HepG2 (cell line): ENCODE measurements around the gene MEIS1. TPM values are rescaled to one million over a fixed set of nuclear protein-coding genes. Genes with fewer than 3 reads are reported as not detected.

Experiments used
- ATAC-seq: fragments of 200-7000 bp; cut with Tn5 transposase; 3 replicates; pipeline ENCODE4 v1.9.1; 2020; ENCODE audit warnings: mild to moderate bottlenecking, moderate library complexity
- BruUV-seq: library from RNA; stranded (reverse); fragments of 400-500 nt; replicated peaks from 2 replicates; lab custom pipeline; 2021; lab: Mats Ljungman, UMichigan
- CTCF ChIA-PET: fragments of 300-600 bp; formaldehyde crosslinking; extraction: SDS; loops from one replicate; lab custom pipeline; 2021; ENCODE audit warnings: low total read pairs, inconsistent platforms, low intra/inter-chr PET ratio; lab: Yijun Ruan, JAX
- POLR2A ChIA-PET: fragments of 350-600 bp; sonication (Branson Sonifier 250); formaldehyde crosslinking; loops from one replicate; lab custom pipeline; 2020; ENCODE audit warnings: antibody characterized with exemption, inconsistent platforms; lab: Yijun Ruan, JAX
- DNase-seq: peaks from one replicate; pipeline ENCODE4 v3.0.0-alpha.2; 2015; ENCODE audit warnings: low spot score
- FAIRE-seq: peaks from 3 replicates; lab custom pipeline; 2011; peaks lifted over from hg19 to GRCh38; lab: Jason Lieb, UNC
- H2AFZ ChIP-seq: one replicate; pipeline ENCODE4 v1.6.1; 2011; ENCODE audit warnings: low read length, inconsistent platforms
- H3K27ac ChIP-seq: fragments of 300-600 bp; 3 replicates; pipeline ENCODE4 v1.8.0; 2011; ENCODE audit warnings: mixed run types, mild to moderate bottlenecking, mixed read lengths, low read length, inconsistent platforms; ENCODE audit not compliant: insufficient read depth; ENCODE audit errors: extremely low read length
- H3K27me3 ChIP-seq, 2 experiments: fragments of 200-600 bp in 1 of 2; 2 replicates in 1 of 2; 3 replicates in 1 of 2; pipeline versions ENCODE4 v1.6.0 to v1.8.0; 2011; ENCODE audit warnings: low read length in 2 of 2, mild to moderate bottlenecking in 2 of 2, moderate library complexity in 2 of 2, inconsistent platforms in 1 of 2; ENCODE audit not compliant: insufficient read depth in 2 of 2, control insufficient read depth in 1 of 2
- H3K36me3 ChIP-seq, 2 experiments: fragments of 200-600 bp in 1 of 2; replicated peaks in 1 of 2; 2 replicates in 1 of 2; 3 replicates in 1 of 2; pipeline versions ENCODE4 v1.5.1 to v1.8.0; 2011; ENCODE audit warnings: low read length in 2 of 2, inconsistent platforms in 1 of 2; ENCODE audit not compliant: insufficient read depth in 2 of 2, control insufficient read depth in 1 of 2
- H3K4me1 ChIP-seq: 2 replicates; pipeline ENCODE4 v1.5.1; 2012; ENCODE audit warnings: low read length, inconsistent platforms; ENCODE audit not compliant: insufficient read depth
- H3K4me2 ChIP-seq: 2 replicates; pipeline ENCODE4 v1.6.0; 2011; ENCODE audit warnings: low read depth, low read length, inconsistent platforms
- H3K4me3 ChIP-seq, 3 experiments: fragments of 200-600 bp in 1 of 3; sonication (generic), shearing (Covaris generic) in 1 of 3; replicated peaks in 1 of 3; 2 replicates each; pipeline ENCODE4 v1.5.1; 2011 to 2016; ENCODE audit warnings: low read length in 3 of 3, inconsistent platforms in 2 of 3, low read depth in 2 of 3, mild to moderate bottlenecking in 2 of 3, control low read depth in 1 of 3, mixed read lengths in 1 of 3; ENCODE audit not compliant: insufficient read depth in 1 of 3
- H3K79me2 ChIP-seq: one replicate; pipeline ENCODE4 v1.6.1; 2011; ENCODE audit warnings: low read length, inconsistent platforms; ENCODE audit not compliant: insufficient read depth
- H3K9ac ChIP-seq: 2 replicates; pipeline ENCODE4 v1.6.0; 2011; ENCODE audit warnings: mild to moderate bottlenecking, low read depth, low read length, inconsistent platforms; ENCODE audit not compliant: insufficient read depth
- H3K9me3 ChIP-seq: 2 replicates; pipeline ENCODE4 v1.5.1; 2012; ENCODE audit warnings: mild to moderate bottlenecking, low read length
- H4K20me1 ChIP-seq: 2 replicates; pipeline ENCODE4 v1.6.0; 2011; ENCODE audit warnings: inconsistent platforms, mild to moderate bottlenecking, low read length, moderate library complexity; ENCODE audit not compliant: insufficient read depth
- ASH2L ChIP-seq: fragments of 300-600, 200-600 bp; sonication (generic); IDR thresholded peaks from 2 replicates; pipeline ENCODE4 v1.7.0; 2017; ENCODE audit warnings: low read depth, mild to moderate bottlenecking, moderate library complexity, mixed read lengths, low read length; ENCODE audit not compliant: insufficient read length
- HHEX ChIP-seq: IDR thresholded peaks from 2 replicates; pipeline ENCODE4 v1.6.1; 2016; ENCODE audit warnings: control low read depth
- KAT8 ChIP-seq: IDR thresholded peaks from 2 replicates; pipeline ENCODE4 v1.6.1; 2016; ENCODE audit warnings: missing genetic modification reagents, missing compliant biosample characterization
- KDM5B ChIP-seq: sonication (generic); formaldehyde crosslinking; IDR thresholded peaks from 2 replicates; pipeline ENCODE4 v1.4.0; 2020; ENCODE audit warnings: missing genetic modification reagents, mild to moderate bottlenecking, borderline replicate concordance
- KLF6 ChIP-seq: IDR thresholded peaks from 2 replicates; pipeline ENCODE4 v1.8.0; 2016; ENCODE audit warnings: missing biosample characterization, missing genetic modification reagents
- MAZ ChIP-seq, 2 experiments: sonication (generic) in 1 of 2; formaldehyde crosslinking in 1 of 2; IDR thresholded peaks; 2 replicates each; pipeline versions ENCODE4 v1.5.0 to v1.6.1; 2012 to 2020; ENCODE audit warnings: low read depth in 2 of 2, mild to moderate bottlenecking in 2 of 2, borderline replicate concordance in 1 of 2, improper control_type of control experiment in 1 of 2, low read length in 1 of 2, missing genetic modification reagents in 1 of 2, moderate library complexity in 1 of 2
- MTF1 ChIP-seq: sonication (generic); formaldehyde crosslinking; IDR thresholded peaks from 2 replicates; pipeline ENCODE4 v1.5.0; 2020; ENCODE audit warnings: missing genetic modification reagents
- RAD21 ChIP-seq: fragments of 450-650 bp; formaldehyde crosslinking; IDR thresholded peaks from 2 replicates; pipeline ENCODE4 v1.5.0; 2020; ENCODE audit warnings: mild to moderate bottlenecking
- U2AF2 ChIP-seq: fragments of 200-400 bp; formaldehyde crosslinking; IDR thresholded peaks from 2 replicates; pipeline ENCODE4 v1.6.1; 2017; ENCODE audit warnings: low read depth, mild to moderate bottlenecking, low read length
- ZIK1 ChIP-seq: sonication (generic); formaldehyde crosslinking; IDR thresholded peaks from 2 replicates; pipeline ENCODE4 v1.5.0; 2020; ENCODE audit warnings: mild to moderate bottlenecking, low read depth, missing genetic modification reagents, borderline replicate concordance
- ZNF230 ChIP-seq: sonication (generic); formaldehyde crosslinking; IDR thresholded peaks from 2 replicates; pipeline ENCODE4 v1.4.0; 2020; ENCODE audit warnings: mild to moderate bottlenecking, missing genetic modification reagents
- ZNF451 ChIP-seq: sonication (generic); formaldehyde crosslinking; IDR thresholded peaks from 2 replicates; pipeline ENCODE4 v1.5.0; 2020; ENCODE audit warnings: mild to moderate bottlenecking, missing genetic modification reagents
- ZNF761 ChIP-seq: sonication (generic); formaldehyde crosslinking; conservative IDR thresholded peaks from 2 replicates; pipeline ENCODE4 v1.4.0; 2020; ENCODE audit warnings: mild to moderate bottlenecking, missing genetic modification reagents
- in situ Hi-C: cut with HindIII; loops from 2 replicates; pipeline ENCODE4 v1.10.0; 2017; ENCODE audit warnings: low pct_unique_long_range_greater_than_20kb; ENCODE audit not compliant: extremely low pct_ligation_motif_present
- intact Hi-C: fragments of 100-400 bp; cut with micrococcal nuclease; formaldehyde crosslinking; loops from one replicate; pipeline ENCODE4 v1.10.0; 2022; ENCODE audit not compliant: unreplicated experiment
- polyA plus RNA-seq, 8 experiments: library from polyadenylated mRNA; depleted of rRNA in 3 of 8; stranded (reverse) in 7 of 8; unstranded in 1 of 8; fragments of >200 nt; fragmentation: Illumina TruSeq in 4 of 8; extraction: Trizol in 4 of 8; gene quantifications; 2 replicates each; pipeline versions ENCODE4 v1.2.1 to v1.2.3, GENCODE V29; 2011 to 2016; ENCODE audit warnings: low read depth in 4 of 8, missing spikeins in 1 of 8, mixed read lengths in 1 of 8; ENCODE audit not compliant: insufficient read depth in 1 of 8
- total RNA-seq, 5 experiments: library from RNA; depleted of rRNA; stranded (reverse); fragments of >200 nt; fragmentation: Illumina TruSeq; extraction: Trizol; gene quantifications; 2 replicates each; pipeline ENCODE4 v1.2.3, GENCODE V29; 2016; ENCODE audit warnings: low read depth in 1 of 5
- TF ChIP-seq, protein P1 (sequence below): sonication (generic); formaldehyde crosslinking; IDR thresholded peaks from 2 replicates; pipeline ENCODE4 v1.4.0; 2020; ENCODE audit warnings: low read depth, missing genetic modification reagents
- TF ChIP-seq, protein P2 (sequence below): sonication (generic); formaldehyde crosslinking; IDR thresholded peaks from 2 replicates; pipeline ENCODE4 v1.8.0; 2022; ENCODE audit warnings: mild to moderate bottlenecking, missing genetic modification reagents, moderate library complexity

The MEIS1 gene
- total and polyA plus RNA-seq, 2 of the 13 experiments (the other 11 are each of a cell fraction or from before 2014, with no cell fraction given): 3.8 to 6.0 TPM

DNA sequence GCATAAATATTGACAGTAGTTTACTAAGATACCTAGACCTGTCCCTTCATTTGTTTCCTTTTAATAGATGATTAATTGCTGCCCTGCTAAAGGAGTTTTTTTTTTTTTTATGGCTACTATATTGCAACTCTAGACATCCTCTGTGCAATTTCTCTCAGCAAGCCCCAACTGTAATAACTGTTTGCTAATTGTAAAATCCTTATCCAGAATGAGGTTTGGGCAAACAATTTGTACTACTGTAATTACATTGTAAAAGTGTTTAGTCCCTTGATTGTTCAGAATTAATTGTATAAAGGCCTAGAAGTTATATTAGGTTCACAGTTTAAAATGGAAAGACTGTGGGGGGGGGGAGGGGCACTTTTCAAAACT, 3.7 kb upstream of the MEIS1 start:
- ATAC-seq (no peak), DNase-seq (no peak), FAIRE-seq (no peak)
- H3K9ac ChIP-seq: no peak overlapping the region
- H3K9me3 ChIP-seq: no peaks in the 10 kb centered on the region
- H3K4me3 ChIP-seq: no peak overlapping the region
- CTCF ChIA-PET: interaction anchor here (4.0 kb wide), 1 partner anchor 144 kb away, joined by 23 read pairs; no protein-coding TSS in a partner anchor
- peaks cover 26% of the 10 kb centered on the region for H3K4me1 ChIP-seq
- H3K27ac ChIP-seq: no peak overlapping the region
- no TSS peak for BruUV-seq
- no peak overlapping the region for H3K4me2 ChIP-seq
- POLR2A ChIA-PET: no interaction called here
- intact Hi-C loops: loop anchor here (5.0 kb wide), 1 partner anchor 966 kb away; the partner anchor contains the start of gene ETAA1
- no peak overlapping the region for H2AFZ ChIP-seq
- in situ Hi-C loops: loop anchor here (5.0 to 25.0 kb wide), 6 partner anchors 146 to 1606 kb away; no protein-coding TSS in a partner anchor
- TF ChIP-seq RAD21 (CRISPR knock-in tag) (no peak), ZNF451 (CRISPR knock-in tag) (no peak), KAT8 (CRISPR knock-in tag) (no peak), ZNF761 (no peak), ZIK1 (CRISPR knock-in tag) (no peak), MTF1 (CRISPR knock-in tag) (no peak), U2AF2 (no peak), KDM5B (CRISPR knock-in tag) (no peak), MAZ (IDR thresholded peaks at IDR 0.05; ENCODE audit: borderline replicate concordance, low read depth, low read length) (no peak), MAZ (CRISPR knock-in tag; IDR thresholded peaks at IDR 0.05; ENCODE audit: low read depth) (no peak), ASH2L (no peak), KLF6 (no peak), ZNF230 (CRISPR knock-in tag) (no peak), HHEX (no peak)
- TF ChIP-seq, protein P1, sequence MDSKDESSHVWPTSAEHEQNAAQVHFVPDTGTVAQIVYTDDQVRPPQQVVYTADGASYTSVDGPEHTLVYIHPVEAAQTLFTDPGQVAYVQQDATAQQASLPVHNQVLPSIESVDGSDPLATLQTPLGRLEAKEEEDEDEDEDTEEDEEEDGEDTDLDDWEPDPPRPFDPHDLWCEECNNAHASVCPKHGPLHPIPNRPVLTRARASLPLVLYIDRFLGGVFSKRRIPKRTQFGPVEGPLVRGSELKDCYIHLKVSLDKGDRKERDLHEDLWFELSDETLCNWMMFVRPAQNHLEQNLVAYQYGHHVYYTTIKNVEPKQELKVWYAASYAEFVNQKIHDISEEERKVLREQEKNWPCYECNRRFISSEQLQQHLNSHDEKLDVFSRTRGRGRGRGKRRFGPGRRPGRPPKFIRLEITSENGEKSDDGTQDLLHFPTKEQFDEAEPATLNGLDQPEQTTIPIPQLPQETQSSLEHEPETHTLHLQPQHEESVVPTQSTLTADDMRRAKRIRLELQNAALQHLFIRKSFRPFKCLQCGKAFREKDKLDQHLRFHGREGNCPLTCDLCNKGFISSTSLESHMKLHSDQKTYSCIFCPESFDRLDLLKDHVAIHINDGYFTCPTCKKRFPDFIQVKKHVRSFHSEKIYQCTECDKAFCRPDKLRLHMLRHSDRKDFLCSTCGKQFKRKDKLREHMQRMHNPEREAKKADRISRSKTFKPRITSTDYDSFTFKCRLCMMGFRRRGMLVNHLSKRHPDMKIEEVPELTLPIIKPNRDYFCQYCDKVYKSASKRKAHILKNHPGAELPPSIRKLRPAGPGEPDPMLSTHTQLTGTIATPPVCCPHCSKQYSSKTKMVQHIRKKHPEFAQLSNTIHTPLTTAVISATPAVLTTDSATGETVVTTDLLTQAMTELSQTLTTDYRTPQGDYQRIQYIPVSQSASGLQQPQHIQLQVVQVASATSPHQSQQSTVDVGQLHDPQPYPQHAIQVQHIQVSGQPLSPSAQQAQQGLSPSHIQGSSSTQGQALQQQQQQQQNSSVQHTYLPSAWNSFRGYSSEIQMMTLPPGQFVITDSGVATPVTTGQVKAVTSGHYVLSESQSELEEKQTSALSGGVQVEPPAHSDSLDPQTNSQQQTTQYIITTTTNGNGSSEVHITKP (CRISPR knock-in tag): no peak
- TF ChIP-seq, protein P2, sequence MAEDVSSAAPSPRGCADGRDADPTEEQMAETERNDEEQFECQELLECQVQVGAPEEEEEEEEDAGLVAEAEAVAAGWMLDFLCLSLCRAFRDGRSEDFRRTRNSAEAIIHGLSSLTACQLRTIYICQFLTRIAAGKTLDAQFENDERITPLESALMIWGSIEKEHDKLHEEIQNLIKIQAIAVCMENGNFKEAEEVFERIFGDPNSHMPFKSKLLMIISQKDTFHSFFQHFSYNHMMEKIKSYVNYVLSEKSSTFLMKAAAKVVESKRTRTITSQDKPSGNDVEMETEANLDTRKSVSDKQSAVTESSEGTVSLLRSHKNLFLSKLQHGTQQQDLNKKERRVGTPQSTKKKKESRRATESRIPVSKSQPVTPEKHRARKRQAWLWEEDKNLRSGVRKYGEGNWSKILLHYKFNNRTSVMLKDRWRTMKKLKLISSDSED (CRISPR knock-in tag): no peak
- H3K36me3 ChIP-seq: no peaks in the 10 kb centered on the region
- no peaks in the 10 kb centered on the region for H4K20me1 ChIP-seq
- no peaks in the 10 kb centered on the region for H3K79me2 ChIP-seq
- H3K27me3 ChIP-seq: peaks cover 1 to 21% of the 10 kb centered on the region in 2 experiments; a peak in 4 of 5 replicates
